ENCODE measurements around the gene SPCS1. TPM values are rescaled to one million over a fixed set of nuclear protein-coding genes. Genes with fewer than 3 reads are reported as not detected.

SPCS1 gene
- total RNA-seq, 1 donor from 2014 or later = 134 TPM

Other genes starting within 250 kb of the SPCS1 start
- 0.07 TPM in 1 of 2 replicates, not detected in the other for gene STAB1, start 210.8 kb upstream of the SPCS1 start, total RNA-seq
- 75.6 and 76.9 TPM in 2 replicates for gene NT5DC2, start 172.2 kb upstream of the SPCS1 start, total RNA-seq
- 13.8 TPM in 2 replicates for gene UQCC5, start 169.5 kb upstream of the SPCS1 start, total RNA-seq
- gene PBRM1, start 20.2 kb upstream of the SPCS1 start, total RNA-seq = 65.7 and 67.8 TPM in 2 replicates
- gene GNL3, start 20.1 kb upstream of the SPCS1 start, total RNA-seq = 254 and 267 TPM in 2 replicates
- 38.7 and 39.0 TPM in 2 replicates for gene GLT8D1, start 315 bp upstream of the SPCS1 start, total RNA-seq
- 29.4 and 30.3 TPM in 2 replicates for gene NEK4, start 64.8 kb downstream of the SPCS1 start, total RNA-seq
- not detected in 2 replicates for gene ITIH1, start 71.5 kb downstream of the SPCS1 start, total RNA-seq
- gene ITIH3, start 88.7 kb downstream of the SPCS1 start, total RNA-seq = not detected in 2 replicates
- gene ITIH4, start 124.6 kb downstream of the SPCS1 start, total RNA-seq = 3.5 and 3.6 TPM in 2 replicates
- gene MUSTN1, start 128.9 kb downstream of the SPCS1 start, total RNA-seq = 0.43 and 0.54 TPM in 2 replicates
- gene STIMATE, start 191.4 kb downstream of the SPCS1 start, total RNA-seq = 13.8 and 18.6 TPM in 2 replicates

Data from activated CD4-positive, alpha-beta T cell treated with anti-CD3 and anti-CD28 coated beads, Interleukin-2, amount 10 ng/mL, durations not matched to agents 24 days and 14 days (primary cell).